HepG2 (cell line): Measurements from ENCODE around the gene PGLYRP4. TPM values are rescaled to one million over a fixed set of nuclear protein-coding genes. Genes with fewer than 3 reads are reported as not detected.

Experiments used
- ATAC-seq: fragments of 200-7000 bp; cut with Tn5 transposase; 3 replicates; pipeline ENCODE4 v1.9.1; 2020; ENCODE audit warnings: mild to moderate bottlenecking, moderate library complexity
- BruUV-seq: library from RNA; stranded (reverse); fragments of 400-500 nt; replicated peaks from 2 replicates; lab custom pipeline; 2021; lab: Mats Ljungman, UMichigan
- CTCF ChIA-PET: fragments of 300-600 bp; formaldehyde crosslinking; extraction: SDS; loops from one replicate; lab custom pipeline; 2021; ENCODE audit warnings: low total read pairs, inconsistent platforms, low intra/inter-chr PET ratio; lab: Yijun Ruan, JAX
- POLR2A ChIA-PET: fragments of 350-600 bp; sonication (Branson Sonifier 250); formaldehyde crosslinking; loops from one replicate; lab custom pipeline; 2020; ENCODE audit warnings: antibody characterized with exemption, inconsistent platforms; lab: Yijun Ruan, JAX
- DNase-seq: peaks from one replicate; pipeline ENCODE4 v3.0.0-alpha.2; 2015; ENCODE audit warnings: low spot score
- FAIRE-seq: peaks from 3 replicates; lab custom pipeline; 2011; peaks lifted over from hg19 to GRCh38; lab: Jason Lieb, UNC
- H2AFZ ChIP-seq: one replicate; pipeline ENCODE4 v1.6.1; 2011; ENCODE audit warnings: low read length, inconsistent platforms
- H3K27ac ChIP-seq: fragments of 300-600 bp; 3 replicates; pipeline ENCODE4 v1.8.0; 2011; ENCODE audit warnings: mixed run types, mild to moderate bottlenecking, mixed read lengths, low read length, inconsistent platforms; ENCODE audit not compliant: insufficient read depth; ENCODE audit errors: extremely low read length
- H3K27me3 ChIP-seq, 2 experiments: fragments of 200-600 bp in 1 of 2; 2 replicates in 1 of 2; 3 replicates in 1 of 2; pipeline versions ENCODE4 v1.6.0 to v1.8.0; 2011; ENCODE audit warnings: low read length in 2 of 2, mild to moderate bottlenecking in 2 of 2, moderate library complexity in 2 of 2, inconsistent platforms in 1 of 2; ENCODE audit not compliant: insufficient read depth in 2 of 2, control insufficient read depth in 1 of 2
- H3K36me3 ChIP-seq, 2 experiments: fragments of 200-600 bp in 1 of 2; replicated peaks in 1 of 2; 2 replicates in 1 of 2; 3 replicates in 1 of 2; pipeline versions ENCODE4 v1.5.1 to v1.8.0; 2011; ENCODE audit warnings: low read length in 2 of 2, inconsistent platforms in 1 of 2; ENCODE audit not compliant: insufficient read depth in 2 of 2, control insufficient read depth in 1 of 2
- H3K4me1 ChIP-seq: 2 replicates; pipeline ENCODE4 v1.5.1; 2012; ENCODE audit warnings: low read length, inconsistent platforms; ENCODE audit not compliant: insufficient read depth
- H3K4me2 ChIP-seq: 2 replicates; pipeline ENCODE4 v1.6.0; 2011; ENCODE audit warnings: low read depth, low read length, inconsistent platforms
- H3K4me3 ChIP-seq, 3 experiments: fragments of 200-600 bp in 1 of 3; sonication (generic), shearing (Covaris generic) in 1 of 3; replicated peaks in 1 of 3; 2 replicates each; pipeline ENCODE4 v1.5.1; 2011 to 2016; ENCODE audit warnings: low read length in 3 of 3, inconsistent platforms in 2 of 3, low read depth in 2 of 3, mild to moderate bottlenecking in 2 of 3, control low read depth in 1 of 3, mixed read lengths in 1 of 3; ENCODE audit not compliant: insufficient read depth in 1 of 3
- H3K79me2 ChIP-seq: one replicate; pipeline ENCODE4 v1.6.1; 2011; ENCODE audit warnings: low read length, inconsistent platforms; ENCODE audit not compliant: insufficient read depth
- H3K9ac ChIP-seq: 2 replicates; pipeline ENCODE4 v1.6.0; 2011; ENCODE audit warnings: mild to moderate bottlenecking, low read depth, low read length, inconsistent platforms; ENCODE audit not compliant: insufficient read depth
- H3K9me3 ChIP-seq: 2 replicates; pipeline ENCODE4 v1.5.1; 2012; ENCODE audit warnings: mild to moderate bottlenecking, low read length
- H4K20me1 ChIP-seq: 2 replicates; pipeline ENCODE4 v1.6.0; 2011; ENCODE audit warnings: inconsistent platforms, mild to moderate bottlenecking, low read length, moderate library complexity; ENCODE audit not compliant: insufficient read depth
- DMAP1 ChIP-seq: IDR thresholded peaks from 2 replicates; pipeline ENCODE4 v1.6.1; 2016
- KAT7 ChIP-seq: IDR thresholded peaks from 2 replicates; pipeline ENCODE4 v1.6.1; 2018; ENCODE audit warnings: borderline replicate concordance, missing compliant biosample characterization
- ZNF816 ChIP-seq: sonication (generic); formaldehyde crosslinking; IDR thresholded peaks from 2 replicates; pipeline ENCODE4 v1.8.0; 2022; ENCODE audit warnings: missing genetic modification reagents, mild to moderate bottlenecking, borderline replicate concordance
- ZSCAN30 ChIP-seq: sonication (generic); formaldehyde crosslinking; IDR thresholded peaks from 2 replicates; pipeline ENCODE4 v1.5.0; 2020; ENCODE audit warnings: mild to moderate bottlenecking, missing genetic modification reagents
- WGBS: methylation state at CpG from one replicate; pipeline ENCODE4 v1.1.6; 2017; ENCODE audit warnings: low lambda C conversion rate; 5-methylcytosine and 5-hydroxymethylcytosine counted together
- in situ Hi-C: cut with HindIII; loops from 2 replicates; pipeline ENCODE4 v1.10.0; 2017; ENCODE audit warnings: low pct_unique_long_range_greater_than_20kb; ENCODE audit not compliant: extremely low pct_ligation_motif_present
- intact Hi-C: fragments of 100-400 bp; cut with micrococcal nuclease; formaldehyde crosslinking; loops from one replicate; pipeline ENCODE4 v1.10.0; 2022; ENCODE audit not compliant: unreplicated experiment
- polyA plus RNA-seq, 8 experiments: library from polyadenylated mRNA; depleted of rRNA in 3 of 8; stranded (reverse) in 7 of 8; unstranded in 1 of 8; fragments of >200 nt; fragmentation: Illumina TruSeq in 4 of 8; extraction: Trizol in 4 of 8; gene quantifications; 2 replicates each; pipeline versions ENCODE4 v1.2.1 to v1.2.3, GENCODE V29; 2011 to 2016; ENCODE audit warnings: low read depth in 4 of 8, missing spikeins in 1 of 8, mixed read lengths in 1 of 8; ENCODE audit not compliant: insufficient read depth in 1 of 8
- total RNA-seq, 5 experiments: library from RNA; depleted of rRNA; stranded (reverse); fragments of >200 nt; fragmentation: Illumina TruSeq; extraction: Trizol; gene quantifications; 2 replicates each; pipeline ENCODE4 v1.2.3, GENCODE V29; 2016; ENCODE audit warnings: low read depth in 1 of 5
- TF ChIP-seq, protein P1 (sequence below): sonication (generic); formaldehyde crosslinking; IDR thresholded peaks from 2 replicates; pipeline ENCODE4 v1.4.0; 2020; ENCODE audit warnings: mild to moderate bottlenecking, missing genetic modification reagents

The PGLYRP4 gene
- total and polyA plus RNA-seq, 2 of the 13 experiments (the other 11 are each of a cell fraction or from before 2014, with no cell fraction given): not detected

DNA sequence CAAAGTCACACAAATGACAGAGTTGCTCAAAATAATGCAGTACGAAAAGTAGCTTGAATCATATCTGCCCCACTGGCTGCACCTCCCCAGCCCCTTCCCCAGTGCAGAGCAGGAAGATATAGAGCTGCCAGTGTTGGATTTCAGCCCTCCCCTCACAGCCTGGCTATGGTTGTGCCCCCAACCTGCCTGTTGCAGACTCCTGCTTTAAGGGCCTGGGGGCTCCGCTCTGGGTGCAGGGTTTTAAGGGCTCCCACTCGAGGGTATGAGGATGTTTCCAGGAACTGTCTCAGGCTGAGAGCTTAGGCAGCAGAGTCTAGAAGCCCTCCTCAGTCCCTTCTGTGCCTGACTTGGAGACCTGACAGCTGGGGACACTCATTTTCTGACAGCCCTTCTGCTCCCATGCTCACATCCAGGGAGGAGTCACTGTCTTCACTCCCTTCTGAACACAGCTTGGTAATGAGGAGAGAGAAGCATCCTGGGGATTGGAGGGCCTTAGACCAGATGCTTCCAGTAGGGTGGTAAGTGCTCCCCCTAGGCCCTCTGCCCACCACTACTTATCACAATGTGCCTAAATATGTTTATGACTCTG lies 13.6 kb upstream of the PGLYRP4 start:
- Histone ChIP-seq H3K4me2 (no peak overlapping the region), H3K9ac (no peak overlapping the region), H3K4me3 (no peak overlapping the region), H3K9me3 (no peaks in the 10 kb centered on the region), H4K20me1 (no peaks in the 10 kb centered on the region), H2AFZ (no peak overlapping the region), H3K27me3 (peaks cover 1 to 5% of the 10 kb centered on the region in 2 experiments; a peak in 1 of 5 replicates), H3K36me3 (no peaks in the 10 kb centered on the region), H3K4me1 (0 out of 2 replicates have a peak, but pooled peaks cover 5% of the 10 kb centered on the region), H3K27ac (no peak overlapping the region), H3K79me2 (no peaks in the 10 kb centered on the region)
- no TSS peak for BruUV-seq
- ChIA-PET CTCF (no interaction called here), POLR2A (no interaction called here)
- intact Hi-C loops (no loop called here), in situ Hi-C loops (no loop called here)
- ATAC-seq (no peak), DNase-seq (no peak), FAIRE-seq (no peak)
- 0% methylated on average over 1 of the region's 3 CpGs for WGBS
- TF ChIP-seq DMAP1 (no peak), ZSCAN30 (no peak), KAT7 (no peak), ZNF816 (CRISPR knock-in tag) (no peak)
- TF ChIP-seq, protein P1, sequence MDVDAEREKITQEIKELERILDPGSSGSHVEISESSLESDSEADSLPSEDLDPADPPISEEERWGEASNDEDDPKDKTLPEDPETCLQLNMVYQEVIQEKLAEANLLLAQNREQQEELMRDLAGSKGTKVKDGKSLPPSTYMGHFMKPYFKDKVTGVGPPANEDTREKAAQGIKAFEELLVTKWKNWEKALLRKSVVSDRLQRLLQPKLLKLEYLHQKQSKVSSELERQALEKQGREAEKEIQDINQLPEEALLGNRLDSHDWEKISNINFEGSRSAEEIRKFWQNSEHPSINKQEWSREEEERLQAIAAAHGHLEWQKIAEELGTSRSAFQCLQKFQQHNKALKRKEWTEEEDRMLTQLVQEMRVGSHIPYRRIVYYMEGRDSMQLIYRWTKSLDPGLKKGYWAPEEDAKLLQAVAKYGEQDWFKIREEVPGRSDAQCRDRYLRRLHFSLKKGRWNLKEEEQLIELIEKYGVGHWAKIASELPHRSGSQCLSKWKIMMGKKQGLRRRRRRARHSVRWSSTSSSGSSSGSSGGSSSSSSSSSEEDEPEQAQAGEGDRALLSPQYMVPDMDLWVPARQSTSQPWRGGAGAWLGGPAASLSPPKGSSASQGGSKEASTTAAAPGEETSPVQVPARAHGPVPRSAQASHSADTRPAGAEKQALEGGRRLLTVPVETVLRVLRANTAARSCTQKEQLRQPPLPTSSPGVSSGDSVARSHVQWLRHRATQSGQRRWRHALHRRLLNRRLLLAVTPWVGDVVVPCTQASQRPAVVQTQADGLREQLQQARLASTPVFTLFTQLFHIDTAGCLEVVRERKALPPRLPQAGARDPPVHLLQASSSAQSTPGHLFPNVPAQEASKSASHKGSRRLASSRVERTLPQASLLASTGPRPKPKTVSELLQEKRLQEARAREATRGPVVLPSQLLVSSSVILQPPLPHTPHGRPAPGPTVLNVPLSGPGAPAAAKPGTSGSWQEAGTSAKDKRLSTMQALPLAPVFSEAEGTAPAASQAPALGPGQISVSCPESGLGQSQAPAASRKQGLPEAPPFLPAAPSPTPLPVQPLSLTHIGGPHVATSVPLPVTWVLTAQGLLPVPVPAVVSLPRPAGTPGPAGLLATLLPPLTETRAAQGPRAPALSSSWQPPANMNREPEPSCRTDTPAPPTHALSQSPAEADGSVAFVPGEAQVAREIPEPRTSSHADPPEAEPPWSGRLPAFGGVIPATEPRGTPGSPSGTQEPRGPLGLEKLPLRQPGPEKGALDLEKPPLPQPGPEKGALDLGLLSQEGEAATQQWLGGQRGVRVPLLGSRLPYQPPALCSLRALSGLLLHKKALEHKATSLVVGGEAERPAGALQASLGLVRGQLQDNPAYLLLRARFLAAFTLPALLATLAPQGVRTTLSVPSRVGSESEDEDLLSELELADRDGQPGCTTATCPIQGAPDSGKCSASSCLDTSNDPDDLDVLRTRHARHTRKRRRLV: no peak
